DMS114 treated with DMSO at 0.1 percent for 48 hours (cell line): Measurements from ENCODE around the gene NTM.

ENCODE experiments used
- DNase-seq: peaks from one replicate; lab custom pipeline; 2025; ENCODE audit not compliant: unreplicated experiment; lab: John Stamatoyannopoulos, UW

The NTM gene

DNA sequence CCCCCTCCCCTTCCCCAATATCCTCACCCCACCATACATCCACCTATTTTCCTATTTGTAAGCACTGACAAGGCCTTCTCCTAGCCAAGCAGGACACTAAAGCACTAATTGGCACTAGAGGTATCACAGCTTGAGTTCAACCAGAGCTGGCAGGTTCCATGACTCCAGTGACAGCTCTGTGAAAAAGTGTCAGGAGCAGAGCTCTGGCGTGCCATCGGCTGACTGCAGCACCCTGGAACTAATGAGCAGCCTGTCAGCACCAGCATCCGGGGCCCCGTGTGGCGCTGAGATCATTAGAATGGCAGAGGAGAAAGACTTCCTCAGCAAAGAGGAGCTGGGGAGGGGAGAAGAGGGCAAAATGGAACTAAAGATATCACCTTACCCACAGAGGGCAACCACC lies 847.4 kb downstream of the NTM start:
- DNase-seq, result no peak

DNA sequence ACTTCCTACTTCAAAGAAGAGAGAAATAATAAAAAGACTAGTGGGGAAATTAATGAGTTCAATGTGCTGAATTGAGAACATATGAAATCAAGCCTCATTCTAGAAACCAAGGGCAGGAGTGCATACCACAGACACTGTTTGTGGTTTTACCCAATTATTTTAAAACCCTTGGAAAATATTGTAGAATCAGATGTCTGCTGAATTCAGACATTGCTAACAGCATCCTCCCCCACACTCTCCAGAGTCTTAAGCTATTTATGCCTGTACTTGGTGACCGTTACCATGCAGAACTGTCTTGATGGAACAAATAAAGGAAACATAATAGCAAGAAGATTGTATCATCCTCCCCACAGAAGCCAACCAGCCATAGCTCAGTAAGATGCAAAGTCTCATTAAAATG lies 850.1 kb downstream of the NTM start:
- DNase-seq, result no peak

DNA sequence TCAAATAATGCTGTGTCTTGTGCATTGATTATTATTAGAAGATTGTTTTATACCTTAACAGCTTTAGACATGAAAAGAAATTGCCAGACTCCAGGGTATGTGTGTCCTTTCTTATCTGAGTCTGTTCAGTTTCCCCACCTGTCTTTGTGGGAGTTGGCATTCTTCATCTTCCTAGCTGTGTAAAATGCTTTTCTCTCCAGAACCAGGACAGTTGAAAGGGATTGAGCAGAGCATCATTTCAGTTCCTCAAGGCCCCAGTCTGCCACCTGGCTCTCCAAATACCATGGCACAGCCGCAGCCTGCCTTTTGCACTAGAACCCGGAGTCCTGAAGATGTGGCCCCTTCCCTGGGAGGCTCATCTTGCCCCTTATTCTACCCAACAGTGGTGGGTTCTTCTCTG lies 851.9 kb downstream of the NTM start:
- no peak for DNase-seq

DNA sequence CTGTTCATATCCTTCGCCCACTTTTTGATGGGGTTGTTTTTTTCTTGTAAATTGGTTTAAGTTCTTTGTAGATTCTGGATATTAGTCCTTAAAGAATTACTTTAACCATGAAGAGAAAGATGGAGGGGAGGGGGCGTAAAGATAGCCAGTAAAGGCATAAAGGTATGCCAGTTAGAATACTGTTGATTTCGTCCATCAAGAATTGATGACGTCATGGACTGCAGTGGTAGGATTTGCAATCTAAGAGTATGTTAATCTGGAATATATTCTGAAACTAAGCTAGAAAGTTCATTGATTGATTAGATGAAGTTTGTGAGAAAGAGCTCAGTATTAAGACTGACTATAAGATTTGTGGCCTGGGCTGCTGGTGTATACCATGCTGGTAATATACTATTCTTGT lies 856.1 kb downstream of the NTM start:
- DNase-seq, result no peak

DNA sequence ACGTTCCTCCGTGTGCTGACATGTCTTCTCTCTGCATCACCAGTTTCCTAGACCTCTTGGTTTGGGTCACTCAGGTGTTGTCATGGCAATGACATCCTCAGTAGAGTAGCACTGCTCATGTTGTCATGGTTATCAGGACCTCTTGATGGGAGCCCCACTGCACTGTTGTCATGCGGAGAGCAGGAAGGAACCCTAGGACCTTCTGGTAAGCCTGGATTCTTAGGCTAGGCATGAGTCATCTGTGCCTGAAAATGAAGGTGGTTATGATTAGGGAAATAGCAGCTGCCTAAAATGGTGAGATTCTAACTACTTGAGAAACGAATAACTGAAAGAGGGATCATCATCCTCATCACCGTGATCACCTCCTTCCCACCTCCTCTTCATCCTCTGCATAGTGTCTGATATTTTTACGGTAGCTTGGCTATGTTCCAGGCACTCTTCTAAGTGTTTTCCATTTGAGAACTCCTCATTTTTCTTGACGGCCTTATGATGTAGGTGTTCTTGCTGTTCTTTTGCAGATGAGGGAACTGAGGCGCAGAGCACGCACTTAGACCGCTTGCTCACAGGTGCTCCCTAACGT lies 858.4 kb downstream of the NTM start:
- DNase-seq, result no peak

DNA sequence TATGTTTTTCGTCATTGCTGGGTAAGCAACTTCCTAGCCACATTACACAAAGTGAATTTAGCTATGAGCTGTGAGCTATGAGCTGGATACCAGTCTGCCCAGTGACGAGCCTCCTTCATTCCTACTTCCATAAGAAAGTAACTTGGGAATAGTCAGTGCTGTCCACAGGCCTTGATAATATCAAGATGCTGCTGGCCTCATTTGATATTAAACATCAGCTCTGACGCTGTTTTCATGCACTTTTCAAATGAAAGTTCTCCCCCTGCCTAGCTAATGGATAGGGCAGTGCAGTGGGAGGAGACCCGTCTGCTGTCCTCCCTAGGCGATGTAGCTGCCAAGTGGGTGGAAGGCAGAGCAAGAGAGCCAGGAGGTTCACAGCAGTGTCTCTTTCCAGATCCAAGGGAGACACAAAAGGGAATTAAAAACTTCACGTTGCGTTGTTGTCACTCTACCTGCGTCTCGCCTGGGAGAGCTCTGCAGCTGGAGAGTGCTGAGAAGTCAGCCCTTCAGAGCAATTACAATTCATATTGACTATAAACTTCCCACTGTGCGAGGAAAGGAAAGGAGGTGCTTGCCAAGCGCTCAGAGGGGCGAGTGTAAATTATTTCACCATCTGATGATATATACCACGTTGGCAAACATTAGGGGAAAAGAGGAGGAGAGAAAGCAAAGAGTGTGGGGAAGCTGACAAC lies 861.4 kb downstream of the NTM start:
- no peak for DNase-seq

DNA sequence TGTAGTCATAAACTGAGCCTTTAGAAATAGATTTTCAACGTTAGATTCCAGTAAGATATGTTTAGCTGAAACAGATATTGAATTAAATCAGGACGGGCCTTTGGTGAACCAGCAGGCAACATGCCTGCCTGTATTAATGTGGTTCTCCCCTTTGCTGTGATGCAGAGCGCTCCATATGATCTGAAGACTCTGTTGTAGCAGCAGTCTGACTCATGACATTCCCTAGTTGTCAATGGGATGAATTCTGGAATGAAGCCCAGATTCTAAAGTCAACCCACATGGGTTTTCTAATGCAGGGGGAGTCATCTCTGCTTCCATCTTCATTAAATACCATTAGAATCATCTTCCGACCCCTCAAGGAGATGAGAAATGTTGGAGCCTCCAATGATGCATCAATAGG lies 864.5 kb downstream of the NTM start:
- DNase-seq, result no peak

DNA sequence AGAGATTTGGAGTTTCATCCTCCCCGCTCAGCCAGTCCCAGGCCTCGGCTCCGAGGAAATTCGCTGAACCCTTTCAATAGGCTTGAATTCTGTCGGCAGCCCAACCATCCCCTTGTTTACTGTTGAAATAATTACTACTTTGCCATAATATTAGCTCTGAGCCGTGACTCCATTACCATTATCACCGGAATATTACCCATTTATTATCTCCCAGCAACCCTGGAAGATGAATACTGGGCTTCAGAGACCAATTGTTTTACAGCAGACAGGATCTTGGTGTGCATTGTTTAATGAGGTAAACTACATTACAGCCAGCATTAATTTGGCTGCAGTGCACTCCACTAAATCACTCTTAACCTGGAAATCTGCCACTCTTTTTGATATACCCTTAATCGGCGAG lies 867.4 kb downstream of the NTM start:
- DNase-seq, result no peak

DNA sequence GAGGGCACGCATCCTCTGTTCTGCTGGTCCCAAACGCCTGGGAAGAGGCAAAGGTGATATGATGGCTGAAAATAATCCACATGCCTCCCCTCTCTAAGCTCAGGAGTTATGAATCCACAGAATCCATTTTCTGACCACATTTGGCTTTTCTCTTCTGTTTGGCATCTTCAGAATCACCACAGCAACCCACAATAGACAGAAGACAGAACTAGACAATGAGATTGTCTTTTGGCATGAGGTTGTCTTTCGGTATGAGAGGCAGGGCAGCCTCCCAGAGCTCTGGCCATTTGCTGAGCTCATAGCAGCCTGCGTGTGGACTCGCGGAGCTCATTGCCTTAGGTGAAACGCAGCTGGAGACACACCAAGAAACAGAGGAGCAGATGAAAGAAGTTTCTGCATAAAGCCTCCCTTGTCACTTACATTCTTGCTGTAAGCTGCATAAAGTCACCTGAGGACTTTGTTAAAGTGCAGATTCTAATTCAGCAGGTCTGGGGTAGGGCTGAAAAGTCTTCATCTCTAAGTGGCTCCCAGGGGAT lies 868.0 kb downstream of the NTM start:
- DNase-seq, result no peak

DNA sequence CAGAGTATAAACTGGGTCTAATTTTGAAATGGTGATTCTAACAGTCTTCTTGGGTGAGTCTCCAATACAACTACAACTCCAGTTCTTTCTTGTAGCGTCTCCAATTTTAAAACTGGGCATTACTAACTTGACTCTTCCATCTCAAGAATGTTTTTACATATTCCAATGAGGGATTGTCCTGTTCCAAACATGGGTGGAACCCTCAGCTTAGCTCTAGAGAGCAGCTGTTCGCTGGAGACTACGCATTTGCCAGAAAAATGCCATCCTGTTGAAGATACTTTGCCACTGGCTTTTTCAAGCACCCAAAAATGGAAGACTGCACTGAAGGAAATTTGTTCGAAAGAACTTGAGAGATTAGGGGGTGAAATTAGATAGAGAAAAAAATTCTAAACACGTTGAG lies 870.0 kb downstream of the NTM start:
- DNase-seq, result no peak

DNA sequence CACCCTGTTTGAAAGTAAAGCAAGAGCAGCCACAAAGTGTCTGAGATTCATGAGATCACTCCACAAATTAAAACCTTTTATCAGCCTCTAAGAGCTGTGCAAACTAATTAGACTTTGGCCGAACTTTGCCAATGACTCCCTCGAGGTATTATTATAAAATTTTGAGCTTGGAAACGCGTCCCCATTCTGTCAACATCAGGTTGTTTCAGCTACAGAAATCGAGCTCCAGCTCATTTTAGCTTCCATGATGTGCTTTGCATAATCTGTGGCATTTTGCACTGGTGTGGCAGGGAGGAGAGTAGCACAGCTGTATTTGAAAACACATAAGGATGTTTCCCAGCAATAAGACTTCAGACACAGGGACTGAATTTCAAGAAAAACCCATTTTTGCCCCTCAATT lies 872.2 kb downstream of the NTM start:
- DNase-seq, result no peak

DNA sequence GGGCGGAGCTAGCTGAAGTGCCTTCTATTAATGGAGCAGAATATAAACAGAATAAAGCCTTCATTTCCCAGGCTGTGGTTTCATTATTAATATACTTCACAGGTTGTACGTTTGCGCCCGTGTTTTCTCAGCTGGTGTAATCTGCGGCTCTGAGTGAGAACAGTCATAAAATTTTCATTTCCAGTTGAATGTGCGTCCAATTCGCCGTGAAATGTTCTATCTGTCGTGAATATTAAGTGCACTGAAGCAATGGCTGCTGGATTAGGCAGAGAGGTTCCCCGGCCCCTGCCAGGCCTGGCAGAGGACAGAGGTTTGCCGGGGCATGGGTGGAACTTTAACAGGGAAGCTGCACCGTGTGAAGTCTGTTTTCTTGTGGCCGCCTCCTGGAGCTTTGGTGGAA lies 874.4 kb downstream of the NTM start:
- no peak for DNase-seq

DNA sequence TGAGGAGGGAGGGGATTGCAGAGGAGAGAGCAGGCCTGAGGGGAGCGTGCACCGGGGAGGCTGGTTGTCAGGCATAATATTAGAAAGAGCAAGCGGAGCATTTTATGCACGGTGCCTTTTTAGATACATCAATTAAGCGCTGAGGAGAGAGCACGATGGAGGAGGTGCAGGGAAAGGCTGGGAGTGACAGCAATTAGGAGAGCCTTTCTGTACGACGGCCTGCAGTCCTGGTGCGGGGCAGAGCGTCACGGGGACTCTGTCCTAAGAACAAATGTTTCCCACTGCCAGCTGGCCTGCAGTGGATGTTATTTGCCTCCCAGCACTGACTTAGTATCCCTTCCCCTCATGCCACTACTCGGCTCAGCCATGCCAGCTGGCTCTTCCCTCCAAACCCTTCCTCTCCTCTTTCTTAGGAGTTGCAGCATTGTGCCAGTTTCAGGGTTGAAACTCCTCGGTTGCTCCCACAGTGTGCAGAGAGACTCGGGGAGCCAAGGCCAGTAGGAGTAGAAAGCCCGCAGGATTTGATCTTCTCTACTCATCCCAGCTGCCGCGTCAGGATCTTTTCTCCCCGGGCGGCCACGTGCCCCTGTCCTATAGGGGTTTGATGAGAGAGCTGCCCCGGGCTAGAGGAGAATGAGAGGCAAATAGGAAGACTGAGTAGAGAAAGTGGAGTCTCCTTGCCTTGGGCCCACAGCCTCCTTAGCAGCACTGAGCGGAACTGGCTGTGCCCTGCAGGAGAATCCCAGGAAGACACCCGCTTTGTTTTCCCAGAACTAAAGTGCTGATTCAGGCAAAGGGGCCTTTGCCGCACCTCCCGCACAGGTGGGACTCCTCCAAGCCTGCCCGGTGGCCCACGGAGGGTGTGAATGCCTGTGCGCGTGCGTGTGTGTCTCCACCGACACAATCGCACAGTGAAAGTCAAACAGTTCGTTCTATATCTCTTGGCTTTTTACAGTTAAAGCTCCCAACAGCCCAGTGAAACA lies 875.3 kb downstream of the NTM start:
- DNase-seq, result no peak

DNA sequence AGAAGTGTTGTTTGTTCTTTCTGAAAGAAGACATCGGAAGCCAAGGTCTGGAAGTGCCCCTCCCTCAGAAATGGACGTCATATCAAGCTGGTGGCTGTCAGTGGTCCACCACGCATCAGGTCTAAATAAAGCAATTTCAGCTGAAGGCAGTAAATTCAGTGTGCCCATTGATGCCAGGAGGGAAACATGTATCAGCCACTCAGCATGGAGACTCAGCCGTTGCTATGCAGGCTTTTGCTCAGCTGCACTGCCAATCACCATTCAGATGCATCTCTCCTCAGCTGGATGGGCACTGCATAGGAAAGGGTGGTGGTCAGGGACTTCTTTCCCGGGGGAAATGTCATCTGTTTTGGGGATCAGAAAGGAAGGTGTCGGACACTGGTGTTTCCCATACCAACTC lies 878.2 kb downstream of the NTM start:
- no peak for DNase-seq

DNA sequence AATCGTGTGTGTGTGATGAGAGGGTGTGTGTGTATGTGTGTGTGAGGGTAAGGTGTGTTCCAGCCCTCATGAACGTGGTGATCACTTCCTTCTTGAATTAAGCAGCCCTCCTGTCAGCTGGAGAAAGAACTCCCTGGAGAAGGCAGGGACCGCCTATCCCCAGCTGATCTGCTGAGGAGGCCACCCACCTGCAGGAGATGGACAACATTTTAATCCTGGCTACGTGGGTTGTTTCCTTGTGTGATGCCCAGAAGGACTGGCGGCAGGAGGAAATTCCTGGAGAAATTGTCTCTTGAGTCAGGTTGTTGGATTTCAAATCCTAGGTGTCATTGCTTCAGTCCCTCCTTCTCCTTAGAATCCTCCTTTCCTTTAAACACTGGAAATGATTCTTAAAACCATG lies 878.8 kb downstream of the NTM start:
- DNase-seq, result no peak

DNA sequence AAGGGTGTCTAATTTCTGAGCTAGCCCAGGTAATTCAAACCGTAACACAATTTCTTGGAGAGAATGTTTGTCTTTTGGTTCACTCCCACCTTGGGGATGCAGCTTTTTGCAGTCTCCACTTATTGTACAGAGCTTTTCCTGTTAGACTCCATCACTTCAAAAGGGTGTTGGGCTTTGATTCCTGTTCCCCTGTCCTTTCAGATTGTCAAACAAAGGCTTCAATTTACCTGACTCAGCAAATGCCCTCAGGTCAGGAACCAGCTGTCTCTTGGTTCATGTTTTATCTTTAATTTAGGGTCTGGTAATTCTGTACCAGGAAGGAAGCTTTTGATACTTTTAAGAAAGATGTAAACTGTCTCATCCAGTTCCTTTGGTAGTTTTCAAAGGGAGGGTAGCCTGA lies 880.6 kb downstream of the NTM start:
- no peak for DNase-seq

DNA sequence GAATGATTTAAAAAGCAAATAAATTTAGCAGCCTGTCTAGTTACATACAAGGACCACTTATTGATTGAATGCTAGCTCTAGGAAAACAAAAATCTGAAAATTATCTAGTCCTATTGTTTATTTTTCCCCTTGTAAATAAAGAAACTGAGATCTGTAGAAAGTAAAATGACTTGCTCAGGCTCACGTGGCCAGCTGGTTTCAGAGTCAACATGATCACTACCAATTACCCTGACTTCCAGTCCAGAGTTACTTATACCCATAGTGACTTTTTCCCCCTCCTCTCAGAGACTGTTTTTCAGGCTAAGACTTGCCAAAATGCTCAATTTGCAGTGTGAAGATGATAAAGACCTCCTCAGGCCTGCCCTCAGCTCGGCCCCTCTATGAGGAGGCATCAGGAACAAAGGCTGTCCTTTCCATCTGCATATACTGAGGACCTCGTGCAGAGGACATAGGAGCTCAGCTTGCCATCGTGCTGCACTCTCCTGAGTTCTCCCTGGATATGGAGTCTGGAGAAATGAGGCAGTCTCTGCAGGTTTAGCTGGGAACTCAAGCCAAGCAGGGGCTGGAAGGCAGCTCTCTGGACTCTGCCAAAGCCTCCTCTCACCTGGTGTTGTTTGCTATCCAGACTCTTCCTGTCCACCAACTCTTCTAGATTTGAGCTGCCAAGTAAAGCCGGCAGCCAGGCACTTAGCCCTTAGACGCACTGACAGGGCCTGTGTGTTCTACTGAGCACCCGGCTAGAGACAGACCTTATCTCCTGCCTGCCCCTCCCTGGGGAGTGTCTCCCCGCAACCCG lies 883.3 kb downstream of the NTM start:
- DNase-seq, result no peak

DNA sequence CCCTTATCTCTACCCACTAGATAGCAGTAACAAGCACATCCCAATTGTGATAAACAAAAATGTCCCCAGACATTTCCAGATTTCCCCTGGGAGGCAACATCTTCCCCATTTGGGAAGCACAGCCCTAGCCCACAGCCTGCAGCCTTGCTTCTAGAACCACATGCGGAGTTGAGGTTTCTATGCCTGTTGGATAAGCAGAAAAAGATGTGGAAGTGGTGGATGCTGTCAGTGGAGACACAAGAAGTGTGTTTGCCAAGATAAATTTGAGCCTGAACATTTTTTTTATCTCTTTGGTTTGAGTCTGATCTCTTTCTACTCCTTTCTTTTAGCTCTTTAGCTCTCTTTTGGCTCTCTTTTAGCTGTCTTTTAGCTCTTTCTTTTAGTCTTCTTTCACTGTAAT lies 884.5 kb downstream of the NTM start:
- no peak for DNase-seq

DNA sequence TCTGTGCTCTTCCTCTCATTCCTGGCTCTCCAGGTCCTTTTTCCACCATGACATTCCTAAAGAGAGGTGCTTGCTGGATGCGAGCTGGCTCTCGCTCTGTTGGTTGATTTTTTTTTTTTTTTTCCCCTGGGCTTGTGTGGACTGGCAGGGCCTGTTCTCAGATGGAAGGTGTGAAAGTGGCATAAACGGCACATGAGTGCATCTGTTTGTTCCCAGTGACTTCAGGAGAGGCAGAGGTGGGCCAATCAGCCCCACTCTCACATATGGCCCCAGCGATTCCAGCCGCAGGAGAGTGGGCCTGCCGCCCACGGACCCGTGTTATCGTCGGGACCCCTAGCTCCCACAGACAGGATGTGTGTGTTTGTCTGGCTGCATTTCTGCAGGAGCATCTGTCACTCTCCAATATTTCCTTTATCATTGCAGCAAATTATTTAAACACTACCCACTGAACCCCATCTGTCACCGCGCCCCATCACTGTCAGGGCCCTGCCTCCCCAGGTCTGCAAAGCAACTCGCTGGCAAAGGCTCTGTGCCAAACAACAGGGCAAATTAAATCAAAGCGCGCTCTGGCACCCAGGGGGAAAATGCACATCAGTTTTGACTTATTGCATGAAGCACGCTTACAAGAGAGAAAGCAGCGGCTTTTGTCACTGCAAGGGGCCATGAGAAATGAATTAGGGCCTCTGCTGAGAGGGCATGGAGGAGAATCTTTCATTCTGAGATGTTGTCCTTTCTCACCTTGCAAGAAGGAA lies 886.3 kb downstream of the NTM start:
- no peak for DNase-seq

DNA sequence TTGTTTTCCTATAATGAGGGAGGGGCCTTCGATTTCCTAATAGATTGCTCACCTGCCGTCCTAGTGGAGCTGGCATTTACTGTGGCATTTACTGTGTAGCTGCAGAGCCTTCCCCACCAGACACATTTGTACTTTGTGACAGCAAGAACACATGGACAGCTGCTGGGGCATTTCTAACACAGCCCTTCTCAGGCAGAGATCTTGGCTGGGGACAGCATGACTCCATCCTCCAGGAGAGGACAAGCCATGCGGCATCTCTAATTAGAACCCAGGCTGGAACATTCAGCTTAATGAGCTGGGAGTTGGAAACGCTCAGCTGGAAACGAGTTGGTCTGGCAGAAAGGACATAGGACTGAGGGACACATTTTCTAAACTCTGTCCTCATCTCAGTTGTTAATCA lies 887.5 kb downstream of the NTM start:
- DNase-seq, result no peak
